HEK293 (cell line): ENCODE results near the gene WWOX.

Source experiments
- CTCF ChIA-PET: fragments of 350-600 bp; formaldehyde crosslinking; extraction: SDS; loops from one replicate; lab custom pipeline; 2021; ENCODE audit warnings: antibody characterized with exemption; lab: Yijun Ruan, JAX
- POLR2A ChIA-PET: fragments of 300-600 bp; formaldehyde crosslinking; extraction: SDS; loops from one replicate; lab custom pipeline; 2020; ENCODE audit warnings: antibody characterized with exemption, inconsistent platforms; lab: Yijun Ruan, JAX
- H3K27ac ChIP-seq: fragments of 200-500 bp; sonication (Bioruptor generic); 2 replicates; pipeline ENCODE4 v1.5.1; 2014; ENCODE audit warnings: low read depth, low read length, control low read depth, inconsistent platforms; ENCODE audit errors: extremely low read depth
- H3K36me3 ChIP-seq, 2 experiments: fragments of 200-500 bp in 1 of 2; sonication (Bioruptor generic) in 1 of 2; 1 replicate in 1 of 2; 2 replicates in 1 of 2; pipeline ENCODE4 v1.5.1; 2014 to 2017; ENCODE audit warnings: inconsistent platforms in 2 of 2, low read length in 2 of 2; ENCODE audit not compliant: control insufficient read depth in 2 of 2, insufficient read depth in 1 of 2
- H3K4me1 ChIP-seq: fragments of 200-500 bp; sonication (Bioruptor generic); 2 replicates; pipeline ENCODE4 v1.5.1; 2014; ENCODE audit warnings: mild to moderate bottlenecking, low read length, inconsistent platforms; ENCODE audit not compliant: control insufficient read depth, insufficient read depth
- H3K4me3 ChIP-seq: 2 replicates; pipeline ENCODE4 v1.5.1; 2011; ENCODE audit warnings: low read depth, mild to moderate bottlenecking, control low read depth, low read length, moderate library complexity
- H3K9me3 ChIP-seq: fragments of 200-500 bp; sonication (Bioruptor generic); 2 replicates; pipeline ENCODE4 v1.5.1; 2014; ENCODE audit warnings: low read depth, low read length, inconsistent platforms; ENCODE audit not compliant: control insufficient read depth, insufficient read depth
- GLI2 ChIP-seq: fragments of 450-650 bp; formaldehyde crosslinking; IDR thresholded peaks from 2 replicates; pipeline ENCODE4; 2017; ENCODE audit warnings: missing biosample characterization, missing genetic modification characterization, low read depth, borderline replicate concordance
- GLIS2 ChIP-seq: fragments of 450-650 bp; formaldehyde crosslinking; IDR thresholded peaks from 2 replicates; pipeline ENCODE4 v1.5.1; 2016; ENCODE audit warnings: missing biosample characterization, missing genetic modification characterization
- HOXA7 ChIP-seq: sonication (generic); formaldehyde crosslinking; IDR thresholded peaks from 2 replicates; pipeline ENCODE4 v1.8.1; 2022; ENCODE audit warnings: missing genetic modification reagents, borderline replicate concordance
- HOXD13 ChIP-seq: sonication (generic); formaldehyde crosslinking; IDR thresholded peaks from 2 replicates; pipeline ENCODE4 v1.8.0; 2022; ENCODE audit warnings: missing genetic modification reagents, borderline replicate concordance
- IKZF3 ChIP-seq: fragments of 450-650 bp; IDR thresholded peaks from 2 replicates; pipeline ENCODE4 v1.5.0; 2018; ENCODE audit warnings: missing biosample characterization, mild to moderate bottlenecking, missing genetic modification characterization, moderate library complexity
- KLF9 ChIP-seq: fragments of 450-650 bp; formaldehyde crosslinking; IDR thresholded peaks from 2 replicates; pipeline ENCODE4 v1.5.1; 2016; ENCODE audit warnings: missing biosample characterization, missing genetic modification characterization, low read depth
- SCRT2 ChIP-seq: fragments of 450-650 bp; formaldehyde crosslinking; IDR thresholded peaks from 2 replicates; pipeline ENCODE4 v1.5.1; 2016; ENCODE audit warnings: missing biosample characterization, missing genetic modification characterization
- ZFP69B ChIP-seq: fragments of 450-650 bp; formaldehyde crosslinking; IDR thresholded peaks from 2 replicates; pipeline ENCODE4 v1.5.1; 2016; ENCODE audit warnings: missing biosample characterization, missing genetic modification characterization
- ZNF239 ChIP-seq: fragments of 450-650 bp; formaldehyde crosslinking; IDR thresholded peaks from 2 replicates; pipeline ENCODE4 v1.5.1; 2016; ENCODE audit warnings: missing biosample characterization, missing genetic modification characterization
- ZNF335 ChIP-seq: fragments of 450-650 bp; formaldehyde crosslinking; conservative IDR thresholded peaks from 2 replicates; pipeline ENCODE4 v1.5.1; 2016; ENCODE audit warnings: missing biosample characterization, missing genetic modification characterization
- ZNF37A ChIP-seq: fragments of 450-650 bp; IDR thresholded peaks from 2 replicates; pipeline ENCODE4 v1.5.1; 2018; ENCODE audit warnings: missing biosample characterization, missing genetic modification characterization
- ZNF394 ChIP-seq: fragments of 450-650 bp; formaldehyde crosslinking; IDR thresholded peaks from 2 replicates; pipeline ENCODE4 v1.5.1; 2016; ENCODE audit warnings: missing biosample characterization, missing genetic modification characterization, mild to moderate bottlenecking, moderate library complexity, borderline replicate concordance
- ZNF513 ChIP-seq: fragments of 450-650 bp; IDR thresholded peaks from 2 replicates; pipeline ENCODE4 v1.5.1; 2018; ENCODE audit warnings: missing biosample characterization, missing genetic modification characterization
- ZNF544 ChIP-seq: fragments of 450-650 bp; formaldehyde crosslinking; IDR thresholded peaks from 2 replicates; pipeline ENCODE4 v1.5.0; 2017; ENCODE audit warnings: missing biosample characterization, missing genetic modification characterization
- ZNF555 ChIP-seq: fragments of 450-650 bp; formaldehyde crosslinking; conservative IDR thresholded peaks from 2 replicates; pipeline ENCODE4 v1.5.1; 2017; ENCODE audit warnings: missing biosample characterization, mild to moderate bottlenecking, missing genetic modification characterization, inconsistent platforms
- ZNF600 ChIP-seq: fragments of 450-650 bp; formaldehyde crosslinking; IDR thresholded peaks from 2 replicates; pipeline ENCODE4 v1.5.1; 2016; ENCODE audit warnings: missing biosample characterization, missing genetic modification characterization
- ZNF624 ChIP-seq: fragments of 450-650 bp; formaldehyde crosslinking; IDR thresholded peaks from 2 replicates; pipeline ENCODE4 v1.5.1; 2017; ENCODE audit warnings: missing biosample characterization, missing genetic modification characterization
- ZNF629 ChIP-seq: fragments of 450-650 bp; formaldehyde crosslinking; IDR thresholded peaks from 2 replicates; pipeline ENCODE4 v1.5.1; 2017; ENCODE audit warnings: missing biosample characterization, missing genetic modification characterization
- TF ChIP-seq, protein P1 (sequence below): fragments of 450-650 bp; formaldehyde crosslinking; IDR thresholded peaks from 2 replicates; pipeline ENCODE4 v1.5.1; 2016; ENCODE audit warnings: missing biosample characterization, missing genetic modification characterization, borderline replicate concordance
- TF ChIP-seq, protein P2 (sequence below): fragments of 450-650 bp; formaldehyde crosslinking; IDR thresholded peaks from 2 replicates; pipeline ENCODE4 v1.5.1; 2016; ENCODE audit warnings: missing biosample characterization, missing genetic modification characterization

Gene WWOX

DNA sequence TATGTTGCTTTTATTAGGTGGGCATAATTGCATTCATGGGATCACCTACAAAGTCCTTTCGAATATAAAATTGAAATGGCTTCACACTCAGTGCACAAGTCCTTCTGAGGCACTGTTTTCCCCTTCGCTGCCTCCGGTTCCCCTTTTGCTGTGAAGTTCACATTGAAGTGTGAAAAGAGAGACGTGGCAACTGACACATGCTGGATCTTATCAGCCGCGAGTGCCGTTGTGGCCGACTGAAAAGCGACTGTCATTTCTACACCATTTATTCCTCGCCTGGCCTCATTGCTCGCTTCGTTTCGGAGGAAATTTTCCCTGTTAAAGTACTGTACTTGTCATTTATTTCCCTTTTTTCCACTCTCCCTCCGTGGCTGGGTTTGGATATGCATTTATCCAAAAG, 1077.6 kb downstream of the WWOX start (continued):
- TF ChIP-seq GLIS2 (no peak), ZNF555 (tag by site-specific recombination) (no peak), ZNF629 (tag by site-specific recombination) (no peak), SCRT2 (tag by site-specific recombination) (no peak), ZNF624 (tag by site-specific recombination) (no peak), ZNF239 (tag by site-specific recombination) (no peak), IKZF3 (no peak), ZNF335 (tag by site-specific recombination) (no peak), KLF9 (no peak)
- TF ChIP-seq, protein P1, sequence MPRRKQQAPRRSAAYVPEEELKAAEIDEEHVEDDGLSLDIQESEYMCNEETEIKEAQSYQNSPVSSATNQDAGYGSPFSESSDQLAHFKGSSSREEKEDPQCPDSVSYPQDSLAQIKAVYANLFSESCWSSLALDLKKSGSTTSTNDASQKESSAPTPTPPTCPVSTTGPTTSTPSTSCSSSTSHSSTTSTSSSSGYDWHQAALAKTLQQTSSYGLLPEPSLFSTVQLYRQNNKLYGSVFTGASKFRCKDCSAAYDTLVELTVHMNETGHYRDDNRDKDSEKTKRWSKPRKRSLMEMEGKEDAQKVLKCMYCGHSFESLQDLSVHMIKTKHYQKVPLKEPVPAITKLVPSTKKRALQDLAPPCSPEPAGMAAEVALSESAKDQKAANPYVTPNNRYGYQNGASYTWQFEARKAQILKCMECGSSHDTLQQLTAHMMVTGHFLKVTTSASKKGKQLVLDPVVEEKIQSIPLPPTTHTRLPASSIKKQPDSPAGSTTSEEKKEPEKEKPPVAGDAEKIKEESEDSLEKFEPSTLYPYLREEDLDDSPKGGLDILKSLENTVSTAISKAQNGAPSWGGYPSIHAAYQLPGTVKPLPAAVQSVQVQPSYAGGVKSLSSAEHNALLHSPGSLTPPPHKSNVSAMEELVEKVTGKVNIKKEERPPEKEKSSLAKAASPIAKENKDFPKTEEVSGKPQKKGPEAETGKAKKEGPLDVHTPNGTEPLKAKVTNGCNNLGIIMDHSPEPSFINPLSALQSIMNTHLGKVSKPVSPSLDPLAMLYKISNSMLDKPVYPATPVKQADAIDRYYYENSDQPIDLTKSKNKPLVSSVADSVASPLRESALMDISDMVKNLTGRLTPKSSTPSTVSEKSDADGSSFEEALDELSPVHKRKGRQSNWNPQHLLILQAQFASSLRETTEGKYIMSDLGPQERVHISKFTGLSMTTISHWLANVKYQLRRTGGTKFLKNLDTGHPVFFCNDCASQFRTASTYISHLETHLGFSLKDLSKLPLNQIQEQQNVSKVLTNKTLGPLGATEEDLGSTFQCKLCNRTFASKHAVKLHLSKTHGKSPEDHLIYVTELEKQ = no peak
- TF ChIP-seq, protein P2, sequence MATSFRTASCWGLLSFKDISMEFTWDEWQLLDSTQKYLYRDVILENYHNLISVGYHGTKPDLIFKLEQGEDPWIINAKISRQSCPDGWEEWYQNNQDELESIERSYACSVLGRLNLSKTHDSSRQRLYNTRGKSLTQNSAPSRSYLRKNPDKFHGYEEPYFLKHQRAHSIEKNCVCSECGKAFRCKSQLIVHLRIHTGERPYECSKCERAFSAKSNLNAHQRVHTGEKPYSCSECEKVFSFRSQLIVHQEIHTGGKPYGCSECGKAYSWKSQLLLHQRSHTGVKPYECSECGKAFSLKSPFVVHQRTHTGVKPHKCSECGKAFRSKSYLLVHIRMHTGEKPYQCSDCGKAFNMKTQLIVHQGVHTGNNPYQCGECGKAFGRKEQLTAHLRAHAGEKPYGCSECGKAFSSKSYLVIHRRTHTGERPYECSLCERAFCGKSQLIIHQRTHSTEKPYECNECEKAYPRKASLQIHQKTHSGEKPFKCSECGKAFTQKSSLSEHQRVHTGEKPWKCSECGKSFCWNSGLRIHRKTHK (tag by site-specific recombination) = no peak

DNA sequence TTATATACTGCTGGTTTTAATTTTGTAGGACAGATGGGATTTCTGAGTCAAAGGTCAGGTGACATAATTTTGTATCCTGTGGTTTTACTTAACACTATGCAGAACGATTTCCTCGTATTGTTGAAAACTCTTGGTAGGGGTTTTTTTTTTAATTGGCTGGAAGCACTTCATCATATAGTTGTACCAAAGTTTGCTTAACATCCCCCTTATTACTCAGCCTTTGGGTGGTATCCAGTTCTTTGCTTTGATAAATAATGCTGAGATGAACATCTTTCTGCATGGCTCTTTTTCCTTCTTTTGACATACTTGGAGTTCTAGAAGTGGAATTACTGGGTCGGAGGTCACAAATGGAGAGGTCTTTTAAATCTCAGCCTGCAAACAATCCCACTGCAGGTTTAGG, 1082.0 kb downstream of the WWOX start:
- Histone ChIP-seq H3K36me3 (no peaks in the 10 kb centered on the region), H3K4me1 (no peaks in the 10 kb centered on the region), H3K27ac (no peak overlapping the region), H3K9me3 (no peaks in the 10 kb centered on the region), H3K4me3 (no peak overlapping the region)
- TF ChIP-seq ZNF544 (no peak), ZNF600 (tag by site-specific recombination) (no peak), ZFP69B (tag by site-specific recombination) (no peak), ZNF394 (no peak), HOXD13 (CRISPR knock-in tag) (no peak), HOXA7 (no peak)
- CTCF ChIA-PET = no interaction called here
- POLR2A ChIA-PET = no interaction called here

- H3K36me3 ChIP-seq = no peaks in the 10 kb centered on the region
- H3K9me3 ChIP-seq = no peaks in the 10 kb centered on the region
- H3K4me3 ChIP-seq = no peak overlapping the region
- no peak overlapping the region for H3K27ac ChIP-seq
- CTCF ChIA-PET = interaction anchor here (0.6 kb wide), 1 partner anchor 1345 kb away, joined by 4 read pairs; no protein-coding TSS in a partner anchor
- POLR2A ChIA-PET = no interaction called here
- H3K4me1 ChIP-seq = no peaks in the 10 kb centered on the region
- TF ChIP-seq ZNF37A (no peak), ZNF513 (tag by site-specific recombination) (no peak), GLI2 (tag by site-specific recombination) (no peak)
- TF ChIP-seq, all 188 proteins: peak for 0
These were observed 1083.2 kb downstream of the WWOX start for GRCh38 chr16:79182616-79183015.
